WI38 (cell line): ENCODE results near the gene LDLRAD2.

Experiments used
- H3K4me3 ChIP-seq: 2 replicates; pipeline ENCODE4 v1.5.1; 2011; ENCODE audit warnings: low read depth, mild to moderate bottlenecking, control low read depth, low read length
- TF ChIP-seq, protein P1 (sequence below): IDR thresholded peaks from 2 replicates; pipeline ENCODE4 v1.5.1; 2012; ENCODE audit warnings: low read depth, mild to moderate bottlenecking, control low read depth, low read length

LDLRAD2 gene

DNA sequence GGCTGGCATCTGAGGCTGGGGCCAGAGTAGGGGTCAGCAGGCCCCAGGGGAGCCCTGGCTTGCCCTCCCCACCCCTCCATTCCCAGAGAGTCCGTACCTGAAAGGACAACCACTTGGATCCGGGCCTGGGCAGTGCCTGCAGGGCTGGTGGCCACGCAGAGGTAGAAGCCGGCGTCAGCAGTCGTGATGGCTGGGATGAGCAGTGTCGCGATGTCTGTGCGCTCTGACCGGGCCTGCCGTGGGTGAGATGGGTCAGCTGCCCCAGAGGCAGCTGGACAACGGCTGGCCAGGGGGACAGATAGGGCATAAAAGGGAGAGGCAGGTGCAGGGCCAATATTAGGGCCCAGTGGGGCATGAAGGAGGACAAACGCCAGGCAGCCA is 42.7 kb downstream of the LDLRAD2 start:
- H3K4me3 ChIP-seq, result no peak overlapping the region
- TF ChIP-seq, protein P1, sequence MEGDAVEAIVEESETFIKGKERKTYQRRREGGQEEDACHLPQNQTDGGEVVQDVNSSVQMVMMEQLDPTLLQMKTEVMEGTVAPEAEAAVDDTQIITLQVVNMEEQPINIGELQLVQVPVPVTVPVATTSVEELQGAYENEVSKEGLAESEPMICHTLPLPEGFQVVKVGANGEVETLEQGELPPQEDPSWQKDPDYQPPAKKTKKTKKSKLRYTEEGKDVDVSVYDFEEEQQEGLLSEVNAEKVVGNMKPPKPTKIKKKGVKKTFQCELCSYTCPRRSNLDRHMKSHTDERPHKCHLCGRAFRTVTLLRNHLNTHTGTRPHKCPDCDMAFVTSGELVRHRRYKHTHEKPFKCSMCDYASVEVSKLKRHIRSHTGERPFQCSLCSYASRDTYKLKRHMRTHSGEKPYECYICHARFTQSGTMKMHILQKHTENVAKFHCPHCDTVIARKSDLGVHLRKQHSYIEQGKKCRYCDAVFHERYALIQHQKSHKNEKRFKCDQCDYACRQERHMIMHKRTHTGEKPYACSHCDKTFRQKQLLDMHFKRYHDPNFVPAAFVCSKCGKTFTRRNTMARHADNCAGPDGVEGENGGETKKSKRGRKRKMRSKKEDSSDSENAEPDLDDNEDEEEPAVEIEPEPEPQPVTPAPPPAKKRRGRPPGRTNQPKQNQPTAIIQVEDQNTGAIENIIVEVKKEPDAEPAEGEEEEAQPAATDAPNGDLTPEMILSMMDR, result no peak

DNA sequence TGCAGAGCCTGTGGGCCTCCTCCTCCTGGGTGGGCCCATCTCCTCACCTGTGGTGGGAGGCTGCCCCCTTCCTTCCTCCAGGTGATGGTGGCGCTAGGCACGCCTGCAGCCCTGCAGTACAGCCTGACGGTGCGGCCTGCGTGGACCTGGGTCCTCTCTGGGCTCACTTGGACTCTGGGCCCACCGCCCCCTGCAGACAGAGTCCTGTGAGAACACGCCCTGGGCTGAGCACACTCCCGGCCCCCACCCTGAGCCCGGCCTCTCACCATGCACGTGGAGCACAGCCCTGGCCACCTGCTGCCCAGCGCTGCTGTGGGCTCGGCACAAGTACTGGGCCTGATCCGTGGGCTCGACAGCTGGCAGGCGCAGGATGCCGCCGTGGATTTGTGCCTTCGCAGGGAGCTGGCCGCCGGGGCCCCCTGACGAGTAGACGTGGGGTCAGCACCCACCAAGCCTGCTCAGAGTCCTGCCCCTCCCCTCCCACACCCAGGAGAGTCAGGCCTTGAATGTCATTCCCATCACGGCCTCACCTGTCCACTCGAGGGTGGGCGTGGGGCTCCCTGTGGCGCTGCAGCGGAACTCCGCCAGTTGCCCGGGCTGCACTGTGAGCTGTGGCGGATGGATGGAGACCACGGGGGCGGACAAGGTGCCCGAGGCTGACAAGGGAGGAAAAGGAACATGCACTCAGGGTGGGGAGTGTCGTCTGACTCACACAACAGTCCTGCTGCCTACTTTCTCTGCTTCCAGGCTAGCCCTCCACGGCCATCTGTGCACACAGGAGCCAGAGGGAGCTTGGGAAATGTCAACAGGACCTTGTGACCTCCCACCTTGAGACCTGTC is 43.4 kb downstream of the LDLRAD2 start:
- H3K4me3 ChIP-seq, result no peak overlapping the region
- TF ChIP-seq, protein P1, result no peak

DNA sequence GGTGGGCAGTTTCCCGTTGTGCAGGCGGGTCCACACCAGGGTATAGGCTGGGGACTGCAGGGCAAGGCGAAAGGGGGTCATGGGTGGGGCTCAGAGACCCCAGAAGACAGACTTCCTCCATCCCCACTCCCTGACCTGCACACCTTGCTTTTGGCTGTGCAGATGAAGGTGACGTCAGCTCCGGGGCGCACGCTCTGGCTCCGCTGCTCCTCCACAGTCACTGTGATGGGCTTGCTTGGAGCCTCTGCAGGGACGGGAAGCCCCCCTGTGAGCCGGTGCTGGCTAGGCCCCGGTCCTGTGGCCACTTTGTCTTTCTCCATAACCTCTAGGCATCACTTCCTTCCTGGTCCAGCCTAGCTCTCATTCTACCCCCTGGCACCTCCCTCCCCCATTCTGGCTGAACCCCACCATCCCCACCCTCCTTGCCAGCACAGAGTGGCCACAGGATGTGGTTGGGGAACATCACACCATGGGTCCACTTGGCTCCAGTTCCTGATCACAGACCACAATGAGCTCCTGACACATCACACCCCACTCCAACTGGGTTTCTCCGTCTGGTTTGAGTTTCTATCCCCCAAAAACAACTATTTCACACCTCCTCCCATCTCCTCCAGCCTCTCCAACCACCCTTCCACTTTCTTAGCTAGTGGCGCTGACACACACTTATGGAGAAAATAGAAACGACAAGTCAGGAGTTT is 45.2 kb downstream of the LDLRAD2 start:
- H3K4me3 ChIP-seq, result no peak overlapping the region

DNA sequence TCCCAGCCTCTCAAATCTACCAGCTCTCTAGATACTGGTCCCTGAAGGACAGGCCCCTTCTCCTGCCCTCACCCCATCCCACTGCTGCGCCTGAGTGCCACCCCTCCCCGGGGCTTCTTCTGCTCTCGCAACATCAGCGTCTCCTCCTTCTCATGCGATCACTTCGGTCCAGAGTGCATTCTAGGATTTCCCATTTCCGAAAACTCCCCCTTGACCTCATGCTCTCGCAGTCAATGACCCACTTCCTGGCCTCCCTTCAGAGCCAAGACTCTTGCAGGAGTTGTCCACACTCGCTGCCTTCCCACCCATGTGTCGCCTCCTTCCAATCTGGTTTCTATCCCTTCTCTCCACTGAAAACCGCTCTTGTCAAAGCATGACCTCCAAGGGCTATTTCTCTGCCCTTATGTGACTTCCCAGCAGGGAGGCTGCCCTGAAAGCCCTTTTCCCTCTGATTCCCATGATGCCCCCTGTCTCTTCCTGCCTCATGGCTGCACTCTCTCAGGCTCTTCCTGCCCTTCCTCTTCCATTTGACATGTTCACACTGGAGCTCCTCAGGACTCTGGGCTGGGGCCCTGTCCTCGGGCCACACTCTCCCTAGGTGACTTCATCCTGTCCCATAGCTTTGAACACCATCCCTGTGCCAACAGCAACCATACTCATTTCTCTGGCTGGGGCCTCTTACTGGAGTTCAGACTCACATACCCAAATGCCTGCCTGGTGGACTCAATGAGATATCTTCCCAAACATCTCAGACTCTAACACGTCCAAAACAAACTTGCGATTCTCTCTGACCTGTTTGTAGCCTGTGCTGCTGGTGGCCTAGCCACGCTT is 46.0 kb downstream of the LDLRAD2 start:
- TF ChIP-seq, protein P1, result no peak
- no peak overlapping the region for H3K4me3 ChIP-seq

More for the DNA sequence above, 45.2 kb downstream of the LDLRAD2 start:
- TF ChIP-seq, protein P1, result no peak

DNA sequence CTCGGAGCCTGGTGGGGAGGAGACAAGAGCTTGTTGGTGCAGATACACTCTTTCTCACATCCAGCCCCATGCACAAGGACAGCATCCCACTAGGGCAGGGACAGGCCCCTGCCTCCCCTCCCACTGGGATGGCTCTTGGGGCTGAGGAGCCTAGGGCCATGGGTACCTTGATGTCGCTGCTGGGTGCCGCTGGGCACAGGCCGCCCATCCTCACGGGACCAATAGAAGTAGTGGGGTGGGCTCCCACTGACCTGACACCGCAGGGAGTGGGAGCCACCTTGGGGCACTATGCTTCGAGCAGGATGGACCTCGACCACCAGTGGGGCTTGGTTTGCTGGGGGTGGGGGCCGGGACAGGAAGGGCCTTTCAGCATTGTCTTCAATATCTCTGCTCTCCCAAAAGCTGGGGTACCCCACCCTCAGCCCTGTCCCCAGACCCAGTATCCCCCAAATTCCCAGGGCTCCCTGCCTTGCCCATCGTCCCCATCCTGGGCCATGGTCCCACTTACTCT is 47.7 kb downstream of the LDLRAD2 start:
- no peak overlapping the region for H3K4me3 ChIP-seq
- TF ChIP-seq, protein P1, result no peak

DNA sequence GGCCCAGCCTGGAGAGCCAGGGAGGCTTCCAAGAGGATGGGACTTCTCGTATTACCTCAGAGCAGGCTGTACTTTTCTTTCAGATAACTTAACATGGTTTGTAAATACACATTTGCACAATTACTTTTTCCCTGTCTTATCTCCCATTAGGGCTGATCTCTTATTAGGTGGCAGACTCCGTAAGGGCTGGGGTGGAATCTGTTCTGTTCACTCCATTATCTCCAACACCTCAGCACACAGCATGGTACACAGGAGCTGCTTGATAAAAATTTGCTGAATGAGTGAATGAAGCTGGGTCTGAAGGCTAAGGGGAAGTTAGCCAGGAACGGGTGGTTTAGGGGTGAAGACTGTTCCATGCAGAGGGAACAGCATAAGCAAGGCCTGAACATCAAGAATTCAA is 48.9 kb downstream of the LDLRAD2 start:
- no peak overlapping the region for H3K4me3 ChIP-seq
- TF ChIP-seq, protein P1, result no peak
